HG02610 (cell line): ENCODE measurements around the gene SNTB2.
A peak's percentile ranks its signal among the peaks of the same experiment; 100 is the strongest.

ENCODE experiments used
- ATAC-seq: cut with Tn5 transposase; IDR thresholded peaks from one replicate; pipeline ENCODE4 v1.9.1; 2021; ENCODE audit warnings: mild to moderate bottlenecking, moderate library complexity; ENCODE audit not compliant: unreplicated experiment

Gene SNTB2

GRCh38 chr16:69330286-69331109, 143.5 kb downstream of the SNTB2 start, which contains the start of gene PDF:
Gene PDF, minus strand, starts transcription at chr16:69330588. Its CDS starts 18 bp downstream, at chr16:69330570.
- peak; percentile 97 for ATAC-seq

- ATAC-seq, result no peak
Measured at GRCh38 chr16:69334696-69335095, 147.7 kb downstream of the SNTB2 start.

- ATAC-seq, result no peak
Measured at GRCh38 chr16:69338557-69339288, 151.8 kb downstream of the SNTB2 start.

GRCh38 chr16:69339289-69340094, 152.5 kb downstream of the SNTB2 start, which contains the start of the genes COG8 and NIP7:
Gene COG8, minus strand, starts transcription at chr16:69339564. Its CDS starts 12 bp downstream, at chr16:69339552.
Gene NIP7, plus strand, starts transcription at chr16:69339772. Its CDS starts 58 bp downstream, at chr16:69339830.
- peak; percentile 94 for ATAC-seq

GRCh38 chr16:69340095-69340644, 153.2 kb downstream of the SNTB2 start:
- no peak for ATAC-seq

GRCh38 chr16:69344171-69344570, 157.2 kb downstream of the SNTB2 start:
- no peak for ATAC-seq

- no peak for ATAC-seq
Measured at GRCh38 chr16:69345923-69346322, 159.0 kb downstream of the SNTB2 start.

- no peak for ATAC-seq
Measured at GRCh38 chr16:69346683-69347082, 159.7 kb downstream of the SNTB2 start.

GRCh38 chr16:69348222-69348621, 161.3 kb downstream of the SNTB2 start:
- no peak for ATAC-seq

GRCh38 chr16:69349536-69349935, 162.6 kb downstream of the SNTB2 start:
- no peak for ATAC-seq

GRCh38 chr16:69350536-69351133, 163.7 kb downstream of the SNTB2 start:
- no peak for ATAC-seq

- no peak for ATAC-seq
Measured at GRCh38 chr16:69351309-69352027, 164.5 kb downstream of the SNTB2 start, which contains the start of gene TMED6. Gene TMED6, minus strand, starts transcription at chr16:69351786. Its CDS starts 33 bp downstream, at chr16:69351753.
